DOHH2 (cell line): ENCODE data around the gene DCUN1D5.

Experiments used
- H3F3A ChIP-seq: fragments of 200-600 bp; sonication (generic), shearing (Covaris generic); 2 replicates; pipeline ENCODE4 v1.6.0; 2016; ENCODE audit warnings: antibody characterized with exemption, mild to moderate bottlenecking; ENCODE audit not compliant: control insufficient read depth, insufficient read depth
- H3K27ac ChIP-seq: fragments of 200-600 bp; sonication (generic); 2 replicates; pipeline ENCODE4 v1.5.1; 2014; ENCODE audit warnings: low read depth, mild to moderate bottlenecking, low read length, moderate library complexity
- H3K27me3 ChIP-seq: fragments of 200-600 bp; sonication (generic); 2 replicates; pipeline ENCODE4 v1.6.1; 2014; ENCODE audit warnings: mild to moderate bottlenecking, low read length, mixed read lengths; ENCODE audit not compliant: control insufficient read depth
- H3K36me3 ChIP-seq: fragments of 200-600 bp; sonication (generic); 2 replicates; pipeline ENCODE4 v1.6.1; 2014; ENCODE audit warnings: mild to moderate bottlenecking, low read length, moderate library complexity, mixed read lengths; ENCODE audit not compliant: control insufficient read depth
- H3K4me1 ChIP-seq: fragments of 200-600 bp; sonication (generic); 2 replicates; pipeline ENCODE4 v1.6.1; 2014; ENCODE audit warnings: mild to moderate bottlenecking, low read length, mixed read lengths; ENCODE audit not compliant: control insufficient read depth
- H3K4me2 ChIP-seq: fragments of 200-600 bp; sonication (generic); 2 replicates; pipeline ENCODE4 v1.6.0; 2014; ENCODE audit warnings: mild to moderate bottlenecking, low read length, moderate library complexity
- H3K4me3 ChIP-seq: fragments of 200-600 bp; sonication (generic); 2 replicates; pipeline ENCODE4 v1.5.1; 2014; ENCODE audit warnings: mild to moderate bottlenecking, low read length, mixed read lengths
- H3K79me2 ChIP-seq: fragments of 200-600 bp; sonication (generic); 2 replicates; pipeline ENCODE4 v1.6.1; 2014; ENCODE audit warnings: mild to moderate bottlenecking, low read length, mixed read lengths; ENCODE audit not compliant: control insufficient read depth
- H3K9me2 ChIP-seq: fragments of 200-600 bp; sonication (generic); replicated peaks from 2 replicates; pipeline ENCODE4 v1.6.1; 2014; ENCODE audit warnings: mild to moderate bottlenecking, low read length, mixed read lengths; ENCODE audit not compliant: control insufficient read depth
- H3K9me3 ChIP-seq: fragments of 200-600 bp; sonication (generic); 2 replicates; pipeline ENCODE4 v1.6.1; 2014; ENCODE audit warnings: antibody characterized with exemption, low read length, mixed read lengths; ENCODE audit not compliant: control insufficient read depth, insufficient read depth
- H4K20me1 ChIP-seq: fragments of 200-600 bp; sonication (generic); 2 replicates; pipeline ENCODE4 v1.6.0; 2014; ENCODE audit warnings: low read depth, mild to moderate bottlenecking, antibody characterized with exemption, low read length, moderate library complexity; ENCODE audit not compliant: control insufficient read depth, insufficient read depth
- EZH2phosphoT487 ChIP-seq: fragments of 200-600 bp; sonication (generic); IDR thresholded peaks from 2 replicates; pipeline ENCODE4 v1.6.1; 2017; ENCODE audit warnings: borderline replicate concordance, mild to moderate bottlenecking, antibody characterized with exemption, low read length, moderate library complexity, mixed read lengths
- TF ChIP-seq, protein P1 (sequence below): fragments of 200-600 bp; sonication (generic); IDR thresholded peaks from one replicate; pipeline ENCODE4 v1.5.1; 2014; ENCODE audit warnings: antibody characterized with exemption, mild to moderate bottlenecking, low read depth, low read length; ENCODE audit not compliant: poor library complexity, severe bottlenecking

DCUN1D5 gene

DNA sequence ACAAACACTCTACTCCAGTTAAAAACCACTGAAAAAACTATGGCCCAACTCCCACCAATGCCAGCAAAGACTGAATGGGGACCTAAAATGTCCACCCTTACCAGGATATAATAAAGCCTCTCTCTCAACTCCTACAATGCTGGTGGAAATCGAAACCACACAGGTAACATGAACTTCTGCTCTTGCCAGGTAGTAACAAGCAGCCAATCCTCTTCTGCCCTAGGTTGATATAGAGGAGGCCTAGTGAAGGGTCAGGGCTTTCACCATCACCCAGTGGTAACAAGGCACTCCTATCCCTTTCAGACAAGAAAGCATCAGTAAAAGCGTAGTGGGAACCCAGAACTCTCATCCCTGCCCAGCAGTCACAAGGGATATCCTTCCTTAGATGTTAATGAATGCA is 22.6 kb downstream of the DCUN1D5 start:
- Histone ChIP-seq H3F3A (peaks cover 11% of the 10 kb centered on the region), H3K27me3 (no peaks in the 10 kb centered on the region), H3K4me2 (peak overlapping the region; percentile 67), H3K9me2 (no peaks in the 10 kb centered on the region), H3K36me3 (peaks cover 81% of the 10 kb centered on the region), H3K4me1 (peaks cover 41% of the 10 kb centered on the region), H3K4me3 (no peak overlapping the region), H4K20me1 (peaks cover 9% of the 10 kb centered on the region), H3K27ac (no peak overlapping the region), H3K79me2 (peaks cover 69% of the 10 kb centered on the region), H3K9me3 (no peaks in the 10 kb centered on the region)
- no peak for TF ChIP-seq EZH2phosphoT487
- TF ChIP-seq, protein P1, sequence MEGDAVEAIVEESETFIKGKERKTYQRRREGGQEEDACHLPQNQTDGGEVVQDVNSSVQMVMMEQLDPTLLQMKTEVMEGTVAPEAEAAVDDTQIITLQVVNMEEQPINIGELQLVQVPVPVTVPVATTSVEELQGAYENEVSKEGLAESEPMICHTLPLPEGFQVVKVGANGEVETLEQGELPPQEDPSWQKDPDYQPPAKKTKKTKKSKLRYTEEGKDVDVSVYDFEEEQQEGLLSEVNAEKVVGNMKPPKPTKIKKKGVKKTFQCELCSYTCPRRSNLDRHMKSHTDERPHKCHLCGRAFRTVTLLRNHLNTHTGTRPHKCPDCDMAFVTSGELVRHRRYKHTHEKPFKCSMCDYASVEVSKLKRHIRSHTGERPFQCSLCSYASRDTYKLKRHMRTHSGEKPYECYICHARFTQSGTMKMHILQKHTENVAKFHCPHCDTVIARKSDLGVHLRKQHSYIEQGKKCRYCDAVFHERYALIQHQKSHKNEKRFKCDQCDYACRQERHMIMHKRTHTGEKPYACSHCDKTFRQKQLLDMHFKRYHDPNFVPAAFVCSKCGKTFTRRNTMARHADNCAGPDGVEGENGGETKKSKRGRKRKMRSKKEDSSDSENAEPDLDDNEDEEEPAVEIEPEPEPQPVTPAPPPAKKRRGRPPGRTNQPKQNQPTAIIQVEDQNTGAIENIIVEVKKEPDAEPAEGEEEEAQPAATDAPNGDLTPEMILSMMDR: no peak

DNA sequence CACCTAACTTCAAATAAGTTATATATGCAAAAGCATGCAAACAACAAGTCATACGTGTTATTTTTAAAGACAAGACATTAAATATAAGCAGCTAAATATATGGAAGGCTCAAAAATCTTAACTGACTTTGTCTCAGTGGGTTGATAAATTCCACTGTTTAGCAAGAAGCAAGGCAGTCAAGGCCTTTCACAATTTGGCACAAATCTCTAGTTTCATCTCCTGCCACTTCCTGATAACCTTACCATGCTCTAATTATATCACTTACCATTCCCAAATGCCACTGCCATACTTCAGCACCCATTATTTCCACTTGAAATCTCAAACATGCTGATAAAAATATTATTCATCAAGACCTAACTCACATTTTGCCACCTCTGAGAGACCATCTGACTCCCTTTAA is 24.8 kb downstream of the DCUN1D5 start:
- TF ChIP-seq, protein P1: no peak
- TF ChIP-seq EZH2phosphoT487: no peak
- Histone ChIP-seq H3K27ac (no peak overlapping the region), H3F3A (peaks cover 12% of the 10 kb centered on the region), H3K4me2 (no peak overlapping the region), H3K36me3 (peaks cover 88% of the 10 kb centered on the region), H3K4me3 (no peak overlapping the region), H3K9me3 (no peaks in the 10 kb centered on the region), H3K9me2 (no peaks in the 10 kb centered on the region), H3K79me2 (peaks cover 53% of the 10 kb centered on the region), H4K20me1 (peaks cover 9% of the 10 kb centered on the region), H3K4me1 (peaks cover 41% of the 10 kb centered on the region), H3K27me3 (no peaks in the 10 kb centered on the region)

DNA sequence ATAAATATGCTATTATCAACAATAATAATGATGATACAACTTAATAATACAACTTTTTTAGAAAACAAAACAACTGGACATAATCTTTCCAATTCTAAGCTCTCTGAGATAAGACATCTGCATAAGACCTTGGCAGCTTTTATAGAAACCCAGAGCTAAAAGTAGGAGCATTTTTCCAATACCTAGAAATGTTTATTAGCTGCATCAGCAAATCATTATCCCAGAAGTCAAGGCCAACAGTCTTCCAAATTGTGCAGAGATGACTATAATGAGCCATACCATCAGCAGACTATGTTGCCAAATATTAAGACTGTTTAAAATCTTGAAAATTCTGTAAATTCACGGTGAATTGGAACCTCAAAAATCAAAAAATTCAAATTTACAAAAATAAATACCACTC is 30.3 kb downstream of the DCUN1D5 start:
- Histone ChIP-seq H3K4me1 (peaks cover 10% of the 10 kb centered on the region; the same call in 1 of the 2 replicates), H3K79me2 (peaks cover 2% of the 10 kb centered on the region), H3K4me2 (no peak overlapping the region), H3K27me3 (no peaks in the 10 kb centered on the region), H4K20me1 (no peaks in the 10 kb centered on the region), H3K9me3 (no peaks in the 10 kb centered on the region), H3K9me2 (no peaks in the 10 kb centered on the region), H3K27ac (no peak overlapping the region), H3F3A (peaks cover 6% of the 10 kb centered on the region), H3K4me3 (no peak overlapping the region), H3K36me3 (peaks cover 74% of the 10 kb centered on the region)
- no peak for TF ChIP-seq EZH2phosphoT487
- TF ChIP-seq, protein P1: no peak
